ENCODE measurements around the gene TOGARAM2. TPM values are rescaled to one million over a fixed set of nuclear protein-coding genes. Genes with fewer than 3 reads are reported as not detected.

TOGARAM2 gene
- total RNA-seq, 6 experiments from 2014 or later: not detected

- H3K9me3 Mint-ChIP-seq: no peaks in the 10 kb centered on the region
- no peaks in the 10 kb centered on the region for H3K36me3 Mint-ChIP-seq (ENCODE audit: low read depth)
- peaks cover 33% of the 10 kb centered on the region for H3K4me1 Mint-ChIP-seq (ENCODE audit: low read depth)
- H3K27ac Mint-ChIP-seq: no peak overlapping the region
- H3K4me3 Mint-ChIP-seq: no peak overlapping the region
- DNase-seq: no peak
- TF ChIP-seq CTCF (IDR thresholded peaks at IDR 0.05): no peak
- peaks cover 28% of the 10 kb centered on the region for H3K27me3 Mint-ChIP-seq (ENCODE audit: insufficient read depth)
Observed at GRCh38 chr2:28994679-28995078, 13.6 kb downstream of the TOGARAM2 start.

- Mint-ChIP-seq H3K4me1 (ENCODE audit: low read depth) (peaks cover 28% of the 10 kb centered on the region), H3K27me3 (ENCODE audit: insufficient read depth) (peaks cover 19% of the 10 kb centered on the region), H3K4me3 (no peak overlapping the region), H3K9me3 (no peaks in the 10 kb centered on the region), H3K27ac (no peak overlapping the region), H3K36me3 (ENCODE audit: low read depth) (no peaks in the 10 kb centered on the region)
- no peak for TF ChIP-seq CTCF (IDR thresholded peaks at IDR 0.05)
- no peak for DNase-seq
Observed at GRCh38 chr2:28995765-28996750, 15.0 kb downstream of the TOGARAM2 start.

- no peak for TF ChIP-seq CTCF (IDR thresholded peaks at IDR 0.05)
- Mint-ChIP-seq H3K36me3 (ENCODE audit: low read depth) (no peaks in the 10 kb centered on the region), H3K4me3 (no peak overlapping the region; the same call in 1 of the 2 replicates), H3K27ac (no peak overlapping the region), H3K9me3 (no peaks in the 10 kb centered on the region), H3K27me3 (ENCODE audit: insufficient read depth) (peaks cover 15% of the 10 kb centered on the region), H3K4me1 (ENCODE audit: low read depth) (peaks cover 22% of the 10 kb centered on the region)
- DNase-seq: peak; percentile 25
Observed at GRCh38 chr2:28997237-28997846, 16.2 kb downstream of the TOGARAM2 start.

DNA sequence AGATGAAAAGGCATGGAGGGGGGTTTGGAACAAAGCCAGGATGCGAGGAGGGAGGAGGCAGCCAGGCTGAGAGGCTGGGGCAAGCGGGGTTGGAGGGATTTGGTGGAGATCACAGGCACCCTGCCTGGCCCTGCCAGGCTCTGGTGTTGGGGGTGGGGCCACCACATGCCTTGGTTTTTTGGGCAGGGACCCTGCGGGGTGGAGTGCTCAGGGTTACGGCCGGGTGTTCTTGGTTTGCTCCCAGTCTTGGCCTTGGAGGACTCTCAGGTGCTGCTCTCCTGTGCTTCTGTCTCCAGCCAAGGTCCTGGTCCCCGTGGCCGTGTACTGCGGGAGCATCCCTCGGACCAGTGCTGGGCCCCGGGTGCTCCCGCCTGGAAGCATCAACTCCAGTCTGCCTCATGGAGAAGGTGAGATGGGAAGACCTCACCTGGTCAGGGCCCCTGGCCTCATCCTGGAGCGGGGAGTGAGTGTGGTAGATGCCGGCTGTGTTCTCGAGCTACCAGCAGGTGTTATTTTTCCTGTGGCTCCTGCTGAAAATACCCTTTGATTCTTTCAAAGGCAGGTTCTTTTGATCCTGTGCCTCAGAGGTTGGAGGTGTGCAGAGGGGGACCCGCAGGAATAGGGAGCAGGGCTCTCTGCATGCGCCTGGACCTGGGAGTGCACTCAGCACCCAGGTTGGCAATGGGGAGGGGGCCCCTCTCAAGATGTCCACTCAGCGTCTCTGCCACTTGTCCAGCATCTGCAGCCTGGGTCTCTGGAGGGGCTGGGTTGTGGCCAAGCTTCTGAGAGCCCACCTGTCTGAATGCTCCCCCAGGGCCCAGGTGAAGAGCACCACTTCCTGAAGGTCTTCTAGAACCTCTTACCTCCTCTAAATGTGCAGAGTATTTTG lies 17.0 kb downstream of the TOGARAM2 start:
- no peak for TF ChIP-seq CTCF (IDR thresholded peaks at IDR 0.05)
- Mint-ChIP-seq H3K9me3 (no peaks in the 10 kb centered on the region), H3K36me3 (ENCODE audit: low read depth) (no peaks in the 10 kb centered on the region), H3K4me3 (no peak overlapping the region), H3K4me1 (ENCODE audit: low read depth) (peaks cover 22% of the 10 kb centered on the region), H3K27me3 (ENCODE audit: insufficient read depth) (peaks cover 13% of the 10 kb centered on the region), H3K27ac (no peak overlapping the region)
- no peak for DNase-seq

GRCh38 chr2:29000481-29000880 lies 19.4 kb downstream of the TOGARAM2 start:
- Mint-ChIP-seq H3K4me1 (ENCODE audit: low read depth) (peaks cover 22% of the 10 kb centered on the region), H3K27me3 (ENCODE audit: insufficient read depth) (peaks cover 3% of the 10 kb centered on the region), H3K27ac (no peak overlapping the region), H3K9me3 (no peaks in the 10 kb centered on the region), H3K36me3 (ENCODE audit: low read depth) (no peaks in the 10 kb centered on the region), H3K4me3 (no peak overlapping the region)
- no peak for DNase-seq
- no peak for TF ChIP-seq CTCF (IDR thresholded peaks at IDR 0.05)

Data from HFFc6 (cell line).